Peyer's patch (tissue), 4 donors: ENCODE results near the gene ANAPC1.
"Not testable (repeated sequence)": the region's sequence is repeated elsewhere in the genome, so short reads cannot be mapped to it uniquely, and the experiment has no call there.

Source experiments
- CTCF ChIP-seq, 6 experiments: fragments of 450-650 bp in 4 of 6; fragments of 200-600 bp in 2 of 6; sonication (generic) in 1 of 6; IDR thresholded peaks; one replicate each; pipeline ENCODE4 v1.5.1; 2017 to 2019; ENCODE audit warnings: antibody characterized with exemption in 6 of 6, mild to moderate bottlenecking in 3 of 6, moderate library complexity in 1 of 6
- POLR2A ChIP-seq, 2 donors: fragments of 450-650 bp; IDR thresholded peaks; one replicate each; pipeline ENCODE4 v1.5.1; 2017; ENCODE audit warnings: antibody characterized with exemption in 2 of 2, mild to moderate bottlenecking in 2 of 2, moderate library complexity in 2 of 2

GRCh38 chr2:111865124-111865523 is 18.9 kb downstream of the ANAPC1 start:
- not testable (repeated sequence) for TF ChIP-seq POLR2A, CTCF (IDR thresholded peaks at IDR 0.05)
